Activated CD4-positive, alpha-beta T cell treated with anti-CD3 and anti-CD28 coated beads, Interleukin-2, amount 10 ng/mL, durations not matched to agents 7 days and 5 days (primary cell): ENCODE results near the gene WDR75. TPM values are rescaled to one million over a fixed set of nuclear protein-coding genes. Genes with fewer than 3 reads are reported as not detected.
A peak's percentile ranks its signal among the peaks of the same experiment; 100 is the strongest.
"Not testable (repeated sequence)": the region's sequence is repeated elsewhere in the genome, so short reads cannot be mapped to it uniquely, and the experiment has no call there.

Source experiments
- CTCF ChIA-PET: fragments of 350-600 bp; sonication (Branson Sonifier 250); formaldehyde crosslinking; loops from one replicate; lab custom pipeline; 2021; ENCODE audit warnings: antibody characterized with exemption; lab: Charles Lee
- POLR2A ChIA-PET: fragments of 350-600 bp; sonication (Branson Sonifier 250); formaldehyde crosslinking; loops from one replicate; lab custom pipeline; 2021; ENCODE audit warnings: antibody characterized with exemption; lab: Charles Lee
- DNase-seq: peaks from one replicate; pipeline ENCODE4 v3.0.0-alpha.2; 2020
- H3K27ac Mint-ChIP-seq: one replicate; pipeline ENCODE4 v1.8.0; 2021; ENCODE audit warnings: mild to moderate bottlenecking, moderate library complexity, mixed read lengths
- H3K27me3 Mint-ChIP-seq: one replicate; pipeline ENCODE4 v1.8.0; 2021; ENCODE audit warnings: mixed read lengths
- H3K36me3 Mint-ChIP-seq: one replicate; pipeline ENCODE4 v1.8.0; 2021; ENCODE audit warnings: low read depth, mixed read lengths
- H3K4me1 Mint-ChIP-seq: one replicate; pipeline ENCODE4 v1.8.0; 2021; ENCODE audit warnings: mixed read lengths
- H3K4me3 Mint-ChIP-seq: one replicate; pipeline ENCODE4 v1.8.0; 2021; ENCODE audit warnings: mild to moderate bottlenecking, moderate library complexity, mixed read lengths
- H3K9me3 Mint-ChIP-seq: one replicate; pipeline ENCODE4 v1.8.0; 2021; ENCODE audit warnings: mixed read lengths
- total RNA-seq, 2 experiments: library from RNA; stranded (reverse); gene quantifications; one replicate each; pipeline ENCODE4 v1.2.3, GENCODE V29; 2021

WDR75 gene
- total RNA-seq, 2 experiments from 2014 or later = 47.8 to 49.7 TPM

DNA sequence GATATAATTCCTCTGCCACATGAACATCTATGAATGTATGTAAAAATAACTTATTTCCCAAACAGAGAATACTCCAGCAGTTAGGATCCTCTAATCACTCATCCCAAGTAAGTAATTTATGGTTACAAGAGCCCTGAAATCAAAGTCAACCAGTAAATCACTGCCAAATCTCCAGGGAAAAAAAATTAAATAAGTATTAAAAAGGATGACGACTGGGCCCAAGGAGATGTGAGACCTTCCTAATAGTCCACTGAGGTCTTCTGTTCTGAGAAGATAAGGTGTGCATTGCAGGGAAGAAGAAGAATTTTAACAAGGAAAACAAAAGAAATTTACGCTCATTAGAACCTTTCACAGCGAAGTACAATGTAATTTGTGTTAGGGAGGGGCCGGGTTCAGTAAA lies 28.0 kb upstream of the WDR75 start:
- peaks cover under 1% of the 10 kb centered on the region for H3K4me1 Mint-ChIP-seq
- H3K4me3 Mint-ChIP-seq = no peak overlapping the region
- no peak overlapping the region for H3K27ac Mint-ChIP-seq
- no peaks in the 10 kb centered on the region for H3K9me3 Mint-ChIP-seq
- ChIA-PET POLR2A (no interaction called here), CTCF (interaction anchor here (2.2 kb wide), 1 partner anchor 9 kb away, joined by 5 read pairs; no protein-coding TSS in a partner anchor)
- H3K27me3 Mint-ChIP-seq = no peaks in the 10 kb centered on the region
- H3K36me3 Mint-ChIP-seq = no peaks in the 10 kb centered on the region
- DNase-seq = no peak

DNA sequence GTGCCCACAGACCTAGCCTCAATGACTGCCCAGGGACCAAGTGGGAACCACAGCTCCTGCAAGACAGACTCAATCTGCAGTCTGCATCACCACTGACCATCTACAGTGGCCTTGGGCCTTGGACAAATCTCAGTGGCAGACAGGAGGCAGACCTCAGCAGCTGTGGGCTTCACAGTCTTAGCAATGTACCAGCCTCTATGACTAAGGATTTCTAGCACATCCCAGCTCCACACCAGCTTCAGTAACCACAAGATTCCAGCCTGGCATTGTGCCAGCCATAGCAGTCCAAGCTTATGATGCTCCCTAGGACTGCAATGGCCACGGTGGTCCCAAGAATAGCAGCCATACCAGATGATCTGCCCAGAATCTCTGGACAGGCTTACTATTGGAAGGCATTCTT lies 19.6 kb upstream of the WDR75 start:
- H3K4me3 Mint-ChIP-seq = no peak overlapping the region
- no peaks in the 10 kb centered on the region for H3K36me3 Mint-ChIP-seq
- no peaks in the 10 kb centered on the region for H3K4me1 Mint-ChIP-seq
- DNase-seq = no peak
- ChIA-PET POLR2A (no interaction called here), CTCF (no interaction called here)
- no peak overlapping the region for H3K27ac Mint-ChIP-seq
- H3K9me3 Mint-ChIP-seq = no peaks in the 10 kb centered on the region
- peaks cover 5% of the 10 kb centered on the region for H3K27me3 Mint-ChIP-seq

DNA sequence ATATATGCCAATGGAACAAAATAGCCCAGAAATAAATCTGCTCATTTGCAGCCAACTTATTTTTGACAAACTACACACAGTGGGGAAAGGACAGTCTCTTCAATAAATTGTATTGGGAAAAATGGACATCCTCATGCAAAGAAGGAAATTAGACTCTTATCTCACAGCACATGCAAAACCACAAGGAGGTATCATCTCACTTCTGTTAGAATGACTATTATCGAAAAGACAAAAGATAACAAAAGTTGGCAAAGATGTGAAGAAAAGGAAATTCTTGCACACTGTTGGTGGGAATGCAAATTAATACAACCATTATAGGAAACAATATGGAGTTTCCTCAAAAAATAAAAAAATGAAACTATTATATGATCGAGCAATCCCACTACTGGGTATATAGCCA lies 16.3 kb upstream of the WDR75 start:
- H3K27ac Mint-ChIP-seq = no peak overlapping the region
- no peak overlapping the region for H3K4me3 Mint-ChIP-seq
- DNase-seq = no peak
- no peaks in the 10 kb centered on the region for H3K9me3 Mint-ChIP-seq
- ChIA-PET CTCF (no interaction called here), POLR2A (no interaction called here)
- H3K4me1 Mint-ChIP-seq = no peaks in the 10 kb centered on the region
- peaks cover 3% of the 10 kb centered on the region for H3K27me3 Mint-ChIP-seq
- H3K36me3 Mint-ChIP-seq = no peaks in the 10 kb centered on the region

DNA sequence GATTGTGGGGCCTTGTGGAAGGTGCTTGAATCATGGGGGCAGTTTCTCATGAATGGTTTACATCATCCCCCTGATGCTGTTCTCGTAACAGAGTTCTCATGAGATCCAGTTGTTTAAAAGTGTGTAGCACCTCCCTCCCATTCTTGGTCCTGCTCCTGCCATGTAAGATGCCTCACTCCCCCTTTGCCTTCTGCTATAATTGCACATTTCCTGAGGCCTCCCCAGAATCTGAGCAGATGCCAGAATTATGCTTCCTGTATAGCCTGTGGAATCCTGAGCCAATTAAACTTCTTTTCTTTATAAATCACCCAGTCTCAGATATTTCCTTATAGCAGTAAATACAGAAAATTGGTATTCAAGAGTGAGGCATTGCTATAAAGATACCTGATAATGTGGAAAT lies 15.6 kb upstream of the WDR75 start:
- Mint-ChIP-seq H3K27ac (no peak overlapping the region), H3K4me1 (peaks cover 2% of the 10 kb centered on the region), H3K4me3 (no peak overlapping the region), H3K36me3 (no peaks in the 10 kb centered on the region), H3K27me3 (peaks cover 3% of the 10 kb centered on the region), H3K9me3 (no peaks in the 10 kb centered on the region)
- DNase-seq = no peak
- ChIA-PET CTCF (no interaction called here), POLR2A (no interaction called here)

DNA sequence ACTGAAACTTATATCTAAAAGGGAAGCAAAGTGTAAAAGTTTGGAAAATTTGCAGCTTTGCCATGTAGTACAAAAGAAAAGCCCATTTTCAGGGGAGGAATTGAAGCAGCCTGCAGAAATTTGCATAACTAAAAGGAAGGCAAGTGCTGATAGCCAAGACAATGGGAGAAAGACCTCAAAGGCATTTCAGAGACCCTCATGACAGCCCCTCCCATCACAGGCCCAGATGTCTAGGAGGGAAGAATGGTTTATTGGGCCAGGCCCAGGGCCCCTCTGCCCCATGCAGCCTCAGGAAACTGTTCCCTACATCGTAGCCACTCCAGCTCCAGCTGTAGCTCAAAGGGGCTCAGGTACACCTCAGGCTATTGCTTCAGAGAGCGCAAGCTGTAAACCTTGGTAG lies 14.4 kb upstream of the WDR75 start:
- Mint-ChIP-seq H3K27ac (no peak overlapping the region), H3K27me3 (peaks cover 6% of the 10 kb centered on the region), H3K36me3 (no peaks in the 10 kb centered on the region), H3K4me3 (no peak overlapping the region), H3K9me3 (no peaks in the 10 kb centered on the region), H3K4me1 (peaks cover 2% of the 10 kb centered on the region)
- ChIA-PET POLR2A (no interaction called here), CTCF (no interaction called here)
- no peak for DNase-seq

- Mint-ChIP-seq H3K9me3 (no peaks in the 10 kb centered on the region), H3K27me3 (peaks cover 6% of the 10 kb centered on the region)
- POLR2A ChIA-PET = no interaction called here
Observed at GRCh38 chr2:189427872-189428271, 13.4 kb upstream of the WDR75 start.

GRCh38 chr2:189430448-189430847 lies 10.8 kb upstream of the WDR75 start:
- H3K27me3 Mint-ChIP-seq, DNase-seq, POLR2A ChIA-PET, H3K27ac Mint-ChIP-seq, H3K36me3 Mint-ChIP-seq, H3K9me3 Mint-ChIP-seq, H3K4me1 Mint-ChIP-seq, H3K4me3 Mint-ChIP-seq: not testable (repeated sequence)
- CTCF ChIA-PET = interaction anchor here (1.9 kb wide), 1 partner anchor 10 kb away, joined by 5 read pairs; no protein-coding TSS in a partner anchor

More at GRCh38 chr2:189427872-189428271, 13.4 kb upstream of the WDR75 start:
- H3K4me3 Mint-ChIP-seq = no peak overlapping the region
- CTCF ChIA-PET = interaction anchor here (0.5 kb wide), 1 partner anchor 370 kb away, joined by 4 read pairs; no protein-coding TSS in a partner anchor
- no peak overlapping the region for H3K27ac Mint-ChIP-seq
- no peak for DNase-seq
- no peaks in the 10 kb centered on the region for H3K36me3 Mint-ChIP-seq
- H3K4me1 Mint-ChIP-seq = peaks cover 2% of the 10 kb centered on the region

GRCh38 chr2:189435803-189436202 lies 5.5 kb upstream of the WDR75 start:
- DNase-seq, H3K4me1 Mint-ChIP-seq, H3K9me3 Mint-ChIP-seq, H3K36me3 Mint-ChIP-seq, H3K27me3 Mint-ChIP-seq, H3K4me3 Mint-ChIP-seq, H3K27ac Mint-ChIP-seq, POLR2A ChIA-PET, CTCF ChIA-PET: not testable (repeated sequence)

- POLR2A ChIA-PET = no interaction called here
- H3K4me3 Mint-ChIP-seq = no peak overlapping the region
Observed at GRCh38 chr2:189437926-189438325, 3.3 kb upstream of the WDR75 start.

GRCh38 chr2:189439342-189439741 lies 1.9 kb upstream of the WDR75 start:
- H3K9me3 Mint-ChIP-seq = no peaks in the 10 kb centered on the region
- no peak for DNase-seq

More at GRCh38 chr2:189437926-189438325, 3.3 kb upstream of the WDR75 start:
- no peaks in the 10 kb centered on the region for H3K27me3 Mint-ChIP-seq
- no peaks in the 10 kb centered on the region for H3K9me3 Mint-ChIP-seq
- no peak overlapping the region for H3K27ac Mint-ChIP-seq
- CTCF ChIA-PET = no interaction called here
- peaks cover 2% of the 10 kb centered on the region for H3K36me3 Mint-ChIP-seq
- DNase-seq = no peak
- peaks cover 12% of the 10 kb centered on the region for H3K4me1 Mint-ChIP-seq

DNA sequence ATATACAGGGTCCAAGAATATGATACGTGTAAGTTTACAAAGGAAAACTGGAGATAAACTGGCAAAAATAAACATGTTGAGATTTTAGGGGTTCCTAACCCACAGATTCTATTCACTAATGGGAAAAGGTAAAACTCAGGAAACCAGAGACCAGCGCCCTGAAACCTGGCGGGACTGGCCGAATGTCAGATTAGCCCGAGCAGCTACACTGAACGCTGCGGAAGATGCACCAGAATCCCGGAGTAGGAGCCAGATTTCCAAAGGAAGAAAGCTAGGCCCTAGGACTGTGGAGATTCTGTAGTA lies 679 bp upstream of the WDR75 start:
- Mint-ChIP-seq H3K4me3 (peak overlapping the region; percentile 99), H3K36me3 (peaks cover 2% of the 10 kb centered on the region), H3K9me3 (no peaks in the 10 kb centered on the region), H3K27ac (peak overlapping the region; percentile 100), H3K27me3 (no peaks in the 10 kb centered on the region), H3K4me1 (peaks cover 12% of the 10 kb centered on the region)
- POLR2A ChIA-PET = no interaction called here
- CTCF ChIA-PET = interaction anchor here (1.5 to 1.7 kb wide), 2 partner anchors 9 to 323 kb away, joined by 5 to 6 read pairs; partner anchors contain the start of gene OSGEPL1
- DNase-seq = no peak

More at GRCh38 chr2:189439342-189439741, 1.9 kb upstream of the WDR75 start:
- Mint-ChIP-seq H3K27me3 (no peaks in the 10 kb centered on the region), H3K4me3 (peak overlapping the region; percentile 7), H3K36me3 (peaks cover 2% of the 10 kb centered on the region), H3K4me1 (peaks cover 12% of the 10 kb centered on the region), H3K27ac (no peak overlapping the region)
- ChIA-PET CTCF (interaction anchor here (1.7 kb wide), 1 partner anchor 324 kb away, joined by 6 read pairs; the partner anchor contains the start of gene OSGEPL1), POLR2A (no interaction called here)

DNA sequence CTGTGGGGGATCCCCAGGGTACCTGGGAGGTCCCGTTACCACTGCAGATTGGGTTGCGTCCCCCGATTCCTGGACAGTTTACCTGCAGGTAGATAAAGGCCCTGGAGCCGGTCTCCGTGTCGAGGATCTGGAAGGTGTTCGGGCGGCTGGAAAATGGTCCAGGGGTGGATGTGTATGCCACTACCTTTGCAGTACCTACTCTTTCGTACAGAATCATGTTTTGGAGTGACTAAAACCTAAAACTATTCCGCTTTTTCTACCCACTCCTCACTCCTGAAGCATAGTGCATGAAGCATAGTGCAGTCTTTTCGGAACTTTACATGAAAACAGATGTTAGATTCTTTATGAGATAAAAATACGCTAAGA lies 418 bp downstream of the WDR75 start:
- no peaks in the 10 kb centered on the region for H3K27me3 Mint-ChIP-seq
- DNase-seq = no peak
- peaks cover 9% of the 10 kb centered on the region for H3K36me3 Mint-ChIP-seq
- CTCF ChIA-PET = no interaction called here
- peak overlapping the region; percentile 100 for H3K27ac Mint-ChIP-seq
- POLR2A ChIA-PET = interaction anchor here (0.6 kb wide), 1 partner anchor 709 kb away, joined by 4 read pairs; no protein-coding TSS in a partner anchor
- peak overlapping the region; percentile 99 for H3K4me3 Mint-ChIP-seq
- peaks cover 20% of the 10 kb centered on the region for H3K4me1 Mint-ChIP-seq
- no peaks in the 10 kb centered on the region for H3K9me3 Mint-ChIP-seq

- DNase-seq = no peak
- Mint-ChIP-seq H3K36me3 (peaks cover 15% of the 10 kb centered on the region), H3K4me3 (peak overlapping the region; percentile 99), H3K27ac (no peak overlapping the region), H3K27me3 (no peaks in the 10 kb centered on the region), H3K4me1 (peaks cover 26% of the 10 kb centered on the region), H3K9me3 (no peaks in the 10 kb centered on the region)
- POLR2A ChIA-PET = interaction anchor here (0.6 kb wide), 1 partner anchor 708 kb away, joined by 4 read pairs; no protein-coding TSS in a partner anchor
- CTCF ChIA-PET = no interaction called here
Observed at GRCh38 chr2:189442468-189442867, 1.2 kb downstream of the WDR75 start.

GRCh38 chr2:189444322-189444721 lies 3.0 kb downstream of the WDR75 start:
- H3K4me1 Mint-ChIP-seq = peaks cover 26% of the 10 kb centered on the region
- no peak overlapping the region for H3K4me3 Mint-ChIP-seq
- H3K27ac Mint-ChIP-seq = no peak overlapping the region
- H3K27me3 Mint-ChIP-seq = no peaks in the 10 kb centered on the region
- no peaks in the 10 kb centered on the region for H3K9me3 Mint-ChIP-seq
- H3K36me3 Mint-ChIP-seq = peaks cover 27% of the 10 kb centered on the region
- ChIA-PET POLR2A (no interaction called here), CTCF (no interaction called here)
- no peak for DNase-seq
